GM21526 (cell line): ENCODE data around the gene COBLL1.

Source experiments
- ATAC-seq: cut with Tn5 transposase; IDR thresholded peaks from one replicate; pipeline ENCODE4 v1.9.1; 2021; ENCODE audit warnings: moderate library complexity; ENCODE audit not compliant: unreplicated experiment, low FRiP score

The COBLL1 gene

GRCh38 chr2:164794016-164794415, 47.6 kb downstream of the COBLL1 start:
- ATAC-seq: no peak

- ATAC-seq: no peak
Measured at GRCh38 chr2:164793529-164793928, 48.1 kb downstream of the COBLL1 start.

GRCh38 chr2:164792316-164793170, 49.1 kb downstream of the COBLL1 start:
- no peak for ATAC-seq

- no peak for ATAC-seq
Measured at GRCh38 chr2:164789968-164790367, 51.7 kb downstream of the COBLL1 start.

GRCh38 chr2:164786787-164787186, 54.8 kb downstream of the COBLL1 start:
- ATAC-seq: no peak

GRCh38 chr2:164785457-164785856, 56.2 kb downstream of the COBLL1 start:
- no peak for ATAC-seq

- no peak for ATAC-seq
Measured at GRCh38 chr2:164784376-164784775, 57.2 kb downstream of the COBLL1 start.

GRCh38 chr2:164782323-164782722, 59.3 kb downstream of the COBLL1 start:
- no peak for ATAC-seq

- no peak for ATAC-seq
Measured at GRCh38 chr2:164781394-164781793, 60.2 kb downstream of the COBLL1 start.

- ATAC-seq: no peak
Measured at GRCh38 chr2:164780611-164781178, 60.9 kb downstream of the COBLL1 start.

- ATAC-seq: no peak
Measured at GRCh38 chr2:164779383-164780057, 62.1 kb downstream of the COBLL1 start.

GRCh38 chr2:164778723-164779122, 62.9 kb downstream of the COBLL1 start:
- ATAC-seq: no peak

- ATAC-seq: no peak
Measured at GRCh38 chr2:164777847-164778461, 63.7 kb downstream of the COBLL1 start.

GRCh38 chr2:164773635-164774034, 68.0 kb downstream of the COBLL1 start:
- ATAC-seq: no peak

GRCh38 chr2:164773091-164773490, 68.5 kb downstream of the COBLL1 start:
- ATAC-seq: no peak

GRCh38 chr2:164771897-164772296, 69.7 kb downstream of the COBLL1 start:
- no peak for ATAC-seq

GRCh38 chr2:164770421-164770916, 71.2 kb downstream of the COBLL1 start:
- ATAC-seq: no peak

- ATAC-seq: no peak
Measured at GRCh38 chr2:164766954-164767320, 74.7 kb downstream of the COBLL1 start.

- no peak for ATAC-seq
Measured at GRCh38 chr2:164766216-164766953, 75.2 kb downstream of the COBLL1 start.

GRCh38 chr2:164764996-164765395, 76.6 kb downstream of the COBLL1 start:
- no peak for ATAC-seq
